Left renal cortex interstitium (tissue), 4 donors: ENCODE results near the gene DDA1. TPM values are rescaled to one million over a fixed set of nuclear protein-coding genes. Genes with fewer than 3 reads are reported as not detected.

Experiments used
- DNase-seq, 4 donors: peaks; one replicate each; pipeline ENCODE4 v3.0.0-alpha.2; 2013; ENCODE audit warnings: low read depth in 4 of 4, low spot score in 2 of 4, missing footprints in 1 of 4
- polyA plus RNA-seq, 4 donors: library from polyadenylated mRNA; unstranded; fragments of 120-200 nt; gene quantifications; one replicate each; pipeline ENCODE4 v1.2.1, GENCODE V29; 2013; ENCODE audit not compliant: insufficient read length in 4 of 4

DDA1 gene
- polyA plus RNA-seq, 4 donors, result 31.3 to 48.7 (median 42.8) TPM

GRCh38 chr19:17309965-17310461 is 650 bp downstream of the DDA1 start:
- DNase-seq, result no peak

DNA sequence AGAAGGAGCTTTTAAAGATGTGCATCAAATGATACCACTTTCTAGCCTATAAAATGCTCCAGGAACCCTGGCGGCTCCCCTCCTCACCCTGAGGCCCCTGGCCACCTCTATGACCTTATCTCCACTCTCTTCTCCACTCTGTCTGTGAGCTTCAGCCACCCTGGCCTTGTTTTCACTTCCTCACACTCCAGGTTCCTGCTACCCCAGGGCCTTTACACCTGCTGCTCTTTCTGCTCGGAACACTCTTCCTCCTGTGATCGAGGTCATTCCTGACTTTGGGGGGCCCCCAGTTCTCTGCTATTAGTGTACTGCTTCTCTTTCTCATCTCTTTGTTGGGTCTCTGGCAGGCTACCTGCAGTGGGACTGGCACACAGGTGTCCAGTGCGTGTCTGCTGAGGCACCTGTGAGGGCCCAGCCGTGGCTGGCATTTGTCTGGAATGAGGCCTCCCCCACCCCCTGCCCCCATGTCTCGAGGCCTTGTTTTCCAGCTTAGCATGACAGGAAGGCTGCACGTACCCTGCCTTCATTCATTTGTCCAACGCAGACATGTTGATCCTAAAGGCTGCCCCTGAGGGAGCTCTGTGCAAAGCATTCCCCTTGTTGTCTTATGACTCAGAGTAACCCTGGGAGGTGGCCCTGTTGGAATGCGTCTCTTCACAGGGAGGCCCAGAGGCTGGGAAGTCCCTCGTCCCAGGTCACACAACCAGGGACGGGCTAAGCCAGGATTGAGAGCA is 2.3 kb downstream of the DDA1 start:
- DNase-seq, result no peak

DNA sequence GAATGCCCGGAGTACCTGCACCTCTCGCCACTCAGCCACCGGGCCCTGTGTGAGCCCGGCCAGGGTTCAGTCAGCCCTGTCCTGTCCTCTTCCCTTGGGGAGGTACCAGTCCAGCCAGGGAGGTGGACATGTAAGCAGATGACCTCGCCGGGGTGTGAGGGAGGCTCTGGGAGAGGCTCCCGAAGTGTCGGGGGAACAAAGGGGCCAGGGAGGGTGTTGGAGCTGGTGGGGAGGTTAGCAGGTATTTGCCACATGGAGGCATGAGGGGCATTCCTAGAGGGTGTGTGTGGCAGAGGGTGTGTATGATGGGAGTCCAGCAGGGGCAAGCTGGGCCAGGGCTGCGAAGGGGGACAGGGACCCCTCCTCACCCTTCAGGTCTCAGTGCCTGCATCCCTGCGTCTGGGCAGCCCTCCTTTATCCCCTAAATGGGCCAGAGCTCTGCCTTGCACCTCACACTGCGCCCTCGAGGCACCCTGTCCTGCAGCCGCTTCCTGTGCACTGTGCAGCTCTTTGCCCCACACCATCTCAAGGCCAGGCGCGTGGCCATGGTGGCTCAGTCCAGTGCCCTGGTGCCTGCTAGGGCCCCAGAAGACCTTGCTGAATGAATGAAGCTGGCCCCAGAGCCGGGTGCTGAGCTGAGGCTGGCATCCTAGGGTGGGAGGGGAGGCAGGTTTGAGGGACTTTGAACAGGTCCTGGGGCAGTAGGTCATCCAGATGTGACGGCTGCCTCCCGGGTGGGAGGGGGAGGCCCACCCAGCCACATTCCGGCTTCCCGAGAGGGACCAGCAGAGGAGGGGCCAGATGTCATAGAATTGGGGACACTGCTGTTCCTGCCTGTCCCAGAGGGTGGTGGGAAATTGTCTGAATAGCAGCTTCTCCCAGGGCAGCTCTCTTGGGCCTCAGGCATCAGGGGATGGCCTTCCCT is 3.1 kb downstream of the DDA1 start:
- no peak for DNase-seq

DNA sequence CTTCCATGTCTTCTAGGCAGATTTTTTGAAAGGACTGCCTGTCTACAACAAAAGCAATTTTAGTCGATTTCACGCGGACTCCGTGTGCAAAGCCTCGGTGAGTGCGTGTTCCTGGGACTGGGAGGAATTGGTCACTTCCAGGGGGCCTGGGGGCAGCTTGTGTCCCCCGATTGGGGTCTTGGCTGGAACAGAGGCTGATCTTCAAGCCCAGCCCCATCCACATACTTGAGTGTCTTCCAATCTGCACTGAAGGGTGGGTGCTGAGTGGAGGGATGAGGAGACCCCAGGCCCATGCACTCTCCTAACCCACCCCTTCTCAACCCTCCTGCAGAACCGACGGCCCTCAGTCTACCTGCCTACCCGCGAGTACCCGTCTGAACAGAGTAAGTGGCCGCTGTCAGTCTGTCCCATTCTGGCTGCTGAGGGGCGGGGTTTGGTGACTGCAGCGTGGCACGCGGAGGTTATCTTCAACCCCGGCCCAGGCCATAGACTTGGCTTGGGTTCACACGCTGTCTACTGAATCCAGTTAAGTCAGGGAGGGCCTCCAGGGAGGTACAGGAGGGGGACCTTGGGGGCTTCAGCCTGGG is 4.7 kb downstream of the DDA1 start:
- no peak for DNase-seq

DNA sequence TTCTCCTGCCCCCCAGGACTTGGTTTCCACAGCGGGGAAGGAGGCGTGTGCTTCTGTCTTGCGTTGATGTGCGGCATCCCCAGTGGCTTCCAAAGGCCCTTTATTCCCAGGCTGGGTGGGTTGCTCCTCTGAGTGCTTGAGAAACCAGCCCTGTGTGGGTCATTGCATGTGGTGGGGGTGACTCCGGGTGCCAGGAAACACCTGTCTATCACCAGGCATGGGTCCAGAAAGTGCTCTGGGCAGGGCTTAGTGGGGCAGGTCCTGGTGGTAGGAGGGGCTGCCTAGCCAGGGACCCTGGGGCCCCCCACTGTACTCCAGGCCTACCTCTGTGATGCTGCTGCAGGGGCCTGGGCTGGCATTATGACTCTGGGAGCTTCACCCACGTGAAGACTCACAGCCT is 9.6 kb downstream of the DDA1 start:
- no peak for DNase-seq

GRCh38 chr19:17319473-17320238 is 10.3 kb downstream of the DDA1 start:
- DNase-seq, result no peak

- DNase-seq, result no peak
Observed at GRCh38 chr19:17320435-17320834, 11.1 kb downstream of the DDA1 start.

- DNase-seq, result no peak
Observed at GRCh38 chr19:17321655-17322489, 12.5 kb downstream of the DDA1 start.

DNA sequence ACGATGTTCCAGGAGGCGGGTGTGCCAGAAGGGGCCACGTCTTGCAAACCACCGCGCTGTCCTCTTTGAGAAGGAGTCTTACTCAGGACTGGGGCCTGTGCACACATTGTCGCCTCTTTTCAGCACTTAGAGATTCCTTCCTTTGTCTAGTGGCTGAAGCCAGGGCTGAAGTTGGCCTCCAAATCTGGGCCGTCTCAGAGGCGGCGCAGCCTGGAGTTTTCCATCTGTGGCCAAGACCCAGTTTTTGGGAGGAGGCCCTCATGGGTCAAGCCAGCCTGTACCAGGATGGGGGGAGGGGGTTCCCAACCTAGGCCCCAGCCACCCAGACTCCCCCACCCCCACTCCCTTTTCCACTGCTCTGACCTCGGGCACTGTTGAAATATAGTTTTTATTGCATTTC is 13.5 kb downstream of the DDA1 start:
- no peak for DNase-seq

DNA sequence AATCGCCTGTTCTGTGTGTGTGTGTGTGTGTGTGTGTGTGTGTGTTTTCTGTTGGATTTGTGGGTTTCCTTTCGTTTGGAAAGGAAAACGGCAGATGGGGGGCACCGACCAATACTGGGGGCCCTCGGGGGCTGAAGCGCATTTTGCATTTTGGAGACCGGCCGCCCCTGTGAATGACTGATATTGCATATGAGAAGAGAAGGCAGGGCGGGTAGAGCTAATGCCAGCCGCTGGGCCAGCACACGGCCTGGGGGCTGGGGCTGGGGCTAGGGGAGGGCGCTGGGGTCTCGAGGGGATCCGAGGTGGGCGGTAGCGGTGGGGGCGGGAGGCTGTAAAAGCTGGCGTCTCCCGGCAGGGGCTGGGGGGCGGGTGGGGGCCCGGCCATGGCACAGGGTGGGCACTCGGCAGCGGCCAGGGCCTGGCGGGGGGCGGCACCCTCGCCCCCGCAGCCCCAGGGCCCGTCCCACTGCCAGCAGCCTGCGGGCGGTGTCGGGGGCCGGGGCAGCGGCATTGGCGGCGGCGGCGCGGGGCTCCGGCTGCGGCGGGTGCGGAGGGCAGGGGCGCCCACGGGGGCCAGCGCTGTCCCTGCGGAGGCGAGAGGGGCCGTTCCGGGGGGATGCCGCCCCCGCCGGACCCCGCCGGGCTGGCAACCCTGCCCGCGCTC is 14.1 kb downstream of the DDA1 start:
- DNase-seq, result no peak

GRCh38 chr19:17323964-17324332 is 14.6 kb downstream of the DDA1 start:
- DNase-seq, result no peak

- DNase-seq, result no peak
Observed at GRCh38 chr19:17324357-17325114, 15.2 kb downstream of the DDA1 start.

GRCh38 chr19:17325133-17325532 is 15.8 kb downstream of the DDA1 start:
- no peak for DNase-seq

GRCh38 chr19:17325881-17326594 is 16.7 kb downstream of the DDA1 start:
- no peak for DNase-seq

GRCh38 chr19:17326595-17326966 is 17.2 kb downstream of the DDA1 start:
- no peak for DNase-seq

DNA sequence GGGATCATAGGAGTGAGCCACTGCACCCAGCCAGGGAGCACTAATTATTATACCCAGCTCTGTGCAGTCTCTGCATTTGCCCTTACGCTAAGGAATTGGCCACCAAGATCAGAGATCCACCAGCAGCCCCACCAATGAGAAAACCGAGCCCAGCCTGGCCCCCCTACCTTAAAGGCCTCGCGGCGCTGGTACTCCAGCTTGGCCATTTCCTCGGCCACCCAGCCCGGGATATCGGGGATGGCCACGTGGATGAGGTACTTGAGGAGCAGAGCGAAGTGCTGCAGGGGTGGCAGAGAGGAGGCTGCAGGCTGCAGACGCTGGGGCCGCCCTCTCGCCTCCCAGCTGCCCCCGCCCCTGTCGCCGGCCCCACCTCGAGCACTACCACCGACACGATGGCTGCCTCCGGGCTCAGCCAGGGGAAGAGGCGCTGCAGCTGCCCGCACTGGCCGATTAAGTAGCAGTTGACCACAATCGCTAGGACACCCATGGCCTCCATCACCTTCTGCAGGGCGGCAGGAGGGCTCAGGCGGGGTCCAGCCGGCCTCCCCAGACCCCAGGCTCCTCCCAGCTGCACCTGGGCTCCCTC is 17.8 kb downstream of the DDA1 start:
- DNase-seq, result no peak
